Panc1 (cell line): ENCODE measurements around the gene PRICKLE3. TPM values are rescaled to one million over a fixed set of nuclear protein-coding genes. Genes with fewer than 3 reads are reported as not detected.
"Not testable (repeated sequence)": the region's sequence is repeated elsewhere in the genome, so short reads cannot be mapped to it uniquely, and the experiment has no call there.

Experiments
- ATAC-seq: fragments of 200-7000 bp; cut with Tn5 transposase; 2 replicates; pipeline ENCODE4 v1.9.1; 2020; ENCODE audit warnings: mild to moderate bottlenecking, moderate library complexity
- BruUV-seq: library from RNA; stranded (reverse); fragments of 400-500 nt; replicated peaks from 2 replicates; lab custom pipeline; 2021; lab: Mats Ljungman, UMichigan
- CTCF ChIA-PET: fragments of 300-600 bp; sonication (Branson Sonifier 250); formaldehyde crosslinking; loops from one replicate; lab custom pipeline; 2022; ENCODE audit warnings: antibody characterized with exemption; lab: Charles Lee
- POLR2A ChIA-PET: fragments of 300-600 bp; sonication (Branson Sonifier 250); formaldehyde crosslinking; loops from one replicate; lab custom pipeline; 2022; ENCODE audit warnings: antibody characterized with exemption; lab: Charles Lee
- DNase-seq: peaks from one replicate; pipeline ENCODE4 v3.0.0-alpha.2; 2010; ENCODE audit warnings: low read depth, low spot score
- H3K27ac ChIP-seq: 2 replicates; pipeline ENCODE4 v1.5.1; 2011; ENCODE audit warnings: mild to moderate bottlenecking, low read length, inconsistent platforms
- H3K27me3 ChIP-seq: fragments of 200-500 bp; sonication (Bioruptor generic); 2 replicates; pipeline ENCODE4 v1.6.0; 2014; ENCODE audit warnings: low read length, inconsistent platforms; ENCODE audit not compliant: control insufficient read depth, insufficient read depth
- H3K36me3 ChIP-seq: fragments of 200-500 bp; sonication (Bioruptor generic); 2 replicates; pipeline ENCODE4 v1.5.1; 2014; ENCODE audit warnings: inconsistent platforms, mild to moderate bottlenecking, low read length, moderate library complexity; ENCODE audit not compliant: control insufficient read depth, insufficient read depth
- H3K4me1 ChIP-seq: 2 replicates; pipeline ENCODE4 v1.5.1; 2011; ENCODE audit warnings: inconsistent platforms, mild to moderate bottlenecking, low read length, moderate library complexity; ENCODE audit not compliant: control insufficient read depth, insufficient read depth
- H3K4me3 ChIP-seq, 2 experiments: 2 replicates each; pipeline ENCODE4 v1.5.1; 2011 to 2012; ENCODE audit warnings: low read depth in 2 of 2, low read length in 2 of 2, mild to moderate bottlenecking in 2 of 2, inconsistent platforms in 1 of 2, moderate library complexity in 1 of 2
- H3K9me3 ChIP-seq: fragments of 200-500 bp; sonication (Bioruptor generic); 2 replicates; pipeline ENCODE4 v1.5.1; 2014; ENCODE audit warnings: low read depth, mild to moderate bottlenecking, inconsistent platforms, low read length, moderate library complexity; ENCODE audit not compliant: control insufficient read depth, insufficient read depth
- POLR2AphosphoS5 ChIP-seq: IDR thresholded peaks from 2 replicates; pipeline ENCODE4 v1.6.1; 2012; ENCODE audit warnings: mild to moderate bottlenecking, low read depth, low read length, moderate library complexity
- SIN3A ChIP-seq: IDR thresholded peaks from 2 replicates; pipeline ENCODE4 v1.6.1; 2012; ENCODE audit warnings: low read depth, mild to moderate bottlenecking, low read length, moderate library complexity, borderline replicate concordance; ENCODE audit not compliant: insufficient read depth
- TCF7L2 ChIP-seq: IDR thresholded peaks from 2 replicates; pipeline ENCODE4 v1.6.1; 2011; ENCODE audit warnings: mild to moderate bottlenecking, low read depth, low read length, inconsistent platforms
- in situ Hi-C: cut with HindIII; loops from 2 replicates; pipeline ENCODE4 v1.10.0; 2016; ENCODE audit warnings: low sequenced_read_pairs, low pct_unique_long_range_greater_than_20kb
- intact Hi-C: fragments of 100-400 bp; cut with micrococcal nuclease; formaldehyde crosslinking; loops from one replicate; pipeline ENCODE4 v1.10.0; 2022; ENCODE audit not compliant: unreplicated experiment
- total RNA-seq: library from RNA; stranded (reverse); gene quantifications from one replicate; pipeline ENCODE4 v1.2.1, GENCODE V29; 2021; ENCODE audit not compliant: unreplicated experiment
- TF ChIP-seq, protein P1 (sequence below): fragments of 450-650 bp; IDR thresholded peaks from 2 replicates; pipeline ENCODE4 v1.5.1; 2017; ENCODE audit warnings: mild to moderate bottlenecking
- TF ChIP-seq, protein P2 (sequence below), 2 experiments: IDR thresholded peaks; 2 replicates each; pipeline ENCODE4 v1.6.1; 2011 to 2012; ENCODE audit warnings: low read depth in 2 of 2, control low read depth in 1 of 2, low read length in 1 of 2, mild to moderate bottlenecking in 1 of 2, moderate library complexity in 1 of 2; ENCODE audit not compliant: insufficient read depth in 1 of 2

Gene PRICKLE3
- total RNA-seq, 1 experiment from 2014 or later = 40.1 TPM

DNA sequence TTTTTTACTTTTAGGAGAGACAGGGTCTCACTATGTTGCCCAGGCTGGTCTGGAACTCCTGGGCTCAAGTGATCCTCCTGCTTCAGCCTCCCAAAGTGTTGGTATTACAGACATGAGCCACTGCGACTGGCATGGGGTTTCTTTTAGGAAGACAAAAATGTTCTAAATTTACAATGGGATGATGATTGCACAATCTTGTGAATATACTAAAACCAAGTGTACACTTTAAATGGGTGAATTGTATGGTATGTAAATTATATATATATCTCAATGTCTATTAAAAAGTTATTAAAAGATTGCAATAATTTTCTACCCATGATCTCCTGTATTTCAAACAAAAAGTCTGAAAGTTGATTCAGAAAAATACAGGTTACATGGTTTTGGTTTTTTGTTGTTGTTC is 32.7 kb downstream of the PRICKLE3 start:
- H3K9me3 ChIP-seq = no peaks in the 10 kb centered on the region
- H3K27me3 ChIP-seq = no peaks in the 10 kb centered on the region
- no peak for ATAC-seq
- H3K4me1 ChIP-seq = peaks cover 4% of the 10 kb centered on the region; the same call in 1 of the 2 replicates
- CTCF ChIA-PET = interaction anchor here (0.6 kb wide), 1 partner anchor 54 kb away, joined by 4 read pairs; no protein-coding TSS in a partner anchor
- intact Hi-C loops (no loop called here), in situ Hi-C loops (no loop called here)
- H3K4me3 ChIP-seq = no peak overlapping the region
- no peak for DNase-seq
- no TSS peak for BruUV-seq
- no peak overlapping the region for H3K27ac ChIP-seq
- no peak for TF ChIP-seq TCF7L2
- no peak for TF ChIP-seq POLR2AphosphoS5
- TF ChIP-seq, protein P1, sequence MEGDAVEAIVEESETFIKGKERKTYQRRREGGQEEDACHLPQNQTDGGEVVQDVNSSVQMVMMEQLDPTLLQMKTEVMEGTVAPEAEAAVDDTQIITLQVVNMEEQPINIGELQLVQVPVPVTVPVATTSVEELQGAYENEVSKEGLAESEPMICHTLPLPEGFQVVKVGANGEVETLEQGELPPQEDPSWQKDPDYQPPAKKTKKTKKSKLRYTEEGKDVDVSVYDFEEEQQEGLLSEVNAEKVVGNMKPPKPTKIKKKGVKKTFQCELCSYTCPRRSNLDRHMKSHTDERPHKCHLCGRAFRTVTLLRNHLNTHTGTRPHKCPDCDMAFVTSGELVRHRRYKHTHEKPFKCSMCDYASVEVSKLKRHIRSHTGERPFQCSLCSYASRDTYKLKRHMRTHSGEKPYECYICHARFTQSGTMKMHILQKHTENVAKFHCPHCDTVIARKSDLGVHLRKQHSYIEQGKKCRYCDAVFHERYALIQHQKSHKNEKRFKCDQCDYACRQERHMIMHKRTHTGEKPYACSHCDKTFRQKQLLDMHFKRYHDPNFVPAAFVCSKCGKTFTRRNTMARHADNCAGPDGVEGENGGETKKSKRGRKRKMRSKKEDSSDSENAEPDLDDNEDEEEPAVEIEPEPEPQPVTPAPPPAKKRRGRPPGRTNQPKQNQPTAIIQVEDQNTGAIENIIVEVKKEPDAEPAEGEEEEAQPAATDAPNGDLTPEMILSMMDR = no peak
- TF ChIP-seq, protein P2, sequence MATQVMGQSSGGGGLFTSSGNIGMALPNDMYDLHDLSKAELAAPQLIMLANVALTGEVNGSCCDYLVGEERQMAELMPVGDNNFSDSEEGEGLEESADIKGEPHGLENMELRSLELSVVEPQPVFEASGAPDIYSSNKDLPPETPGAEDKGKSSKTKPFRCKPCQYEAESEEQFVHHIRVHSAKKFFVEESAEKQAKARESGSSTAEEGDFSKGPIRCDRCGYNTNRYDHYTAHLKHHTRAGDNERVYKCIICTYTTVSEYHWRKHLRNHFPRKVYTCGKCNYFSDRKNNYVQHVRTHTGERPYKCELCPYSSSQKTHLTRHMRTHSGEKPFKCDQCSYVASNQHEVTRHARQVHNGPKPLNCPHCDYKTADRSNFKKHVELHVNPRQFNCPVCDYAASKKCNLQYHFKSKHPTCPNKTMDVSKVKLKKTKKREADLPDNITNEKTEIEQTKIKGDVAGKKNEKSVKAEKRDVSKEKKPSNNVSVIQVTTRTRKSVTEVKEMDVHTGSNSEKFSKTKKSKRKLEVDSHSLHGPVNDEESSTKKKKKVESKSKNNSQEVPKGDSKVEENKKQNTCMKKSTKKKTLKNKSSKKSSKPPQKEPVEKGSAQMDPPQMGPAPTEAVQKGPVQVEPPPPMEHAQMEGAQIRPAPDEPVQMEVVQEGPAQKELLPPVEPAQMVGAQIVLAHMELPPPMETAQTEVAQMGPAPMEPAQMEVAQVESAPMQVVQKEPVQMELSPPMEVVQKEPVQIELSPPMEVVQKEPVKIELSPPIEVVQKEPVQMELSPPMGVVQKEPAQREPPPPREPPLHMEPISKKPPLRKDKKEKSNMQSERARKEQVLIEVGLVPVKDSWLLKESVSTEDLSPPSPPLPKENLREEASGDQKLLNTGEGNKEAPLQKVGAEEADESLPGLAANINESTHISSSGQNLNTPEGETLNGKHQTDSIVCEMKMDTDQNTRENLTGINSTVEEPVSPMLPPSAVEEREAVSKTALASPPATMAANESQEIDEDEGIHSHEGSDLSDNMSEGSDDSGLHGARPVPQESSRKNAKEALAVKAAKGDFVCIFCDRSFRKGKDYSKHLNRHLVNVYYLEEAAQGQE (IDR thresholded peaks at IDR 0.05; ENCODE audit: insufficient read depth in 1 of 2, low read depth in 2 of 2, low read length in 1 of 2) = no peak
- no peak for TF ChIP-seq SIN3A
- H3K36me3 ChIP-seq = no peaks in the 10 kb centered on the region
- POLR2A ChIA-PET = interaction anchor here (0.7 kb wide), 1 partner anchor 61 kb away, joined by 3 read pairs; no protein-coding TSS in a partner anchor

DNA sequence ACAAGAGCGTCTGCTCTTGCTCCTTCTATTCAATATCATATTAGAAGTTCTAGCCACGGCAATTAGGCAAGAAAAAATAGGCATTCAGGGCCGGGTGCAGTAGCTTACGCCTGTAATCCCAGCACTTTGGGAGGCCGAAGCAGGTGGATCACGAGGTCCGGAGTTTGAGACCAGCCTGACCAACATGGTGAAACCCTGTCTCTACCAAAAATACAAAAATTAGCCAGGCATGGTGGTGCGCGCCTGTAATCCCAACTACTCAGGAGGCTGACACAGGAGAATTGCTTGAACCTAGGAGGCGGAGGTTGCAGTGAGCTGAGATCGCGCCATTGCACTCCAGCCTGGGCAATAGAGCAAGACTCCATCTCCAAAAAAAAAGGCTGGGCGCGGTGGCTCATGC is 36.9 kb downstream of the PRICKLE3 start:
- H3K4me3 ChIP-seq, H3K36me3 ChIP-seq, ATAC-seq, intact Hi-C loops, DNase-seq, POLR2A ChIA-PET, CTCF ChIA-PET, H3K9me3 ChIP-seq, H3K27ac ChIP-seq, H3K4me1 ChIP-seq, BruUV-seq, in situ Hi-C loops, H3K27me3 ChIP-seq: not testable (repeated sequence)

DNA sequence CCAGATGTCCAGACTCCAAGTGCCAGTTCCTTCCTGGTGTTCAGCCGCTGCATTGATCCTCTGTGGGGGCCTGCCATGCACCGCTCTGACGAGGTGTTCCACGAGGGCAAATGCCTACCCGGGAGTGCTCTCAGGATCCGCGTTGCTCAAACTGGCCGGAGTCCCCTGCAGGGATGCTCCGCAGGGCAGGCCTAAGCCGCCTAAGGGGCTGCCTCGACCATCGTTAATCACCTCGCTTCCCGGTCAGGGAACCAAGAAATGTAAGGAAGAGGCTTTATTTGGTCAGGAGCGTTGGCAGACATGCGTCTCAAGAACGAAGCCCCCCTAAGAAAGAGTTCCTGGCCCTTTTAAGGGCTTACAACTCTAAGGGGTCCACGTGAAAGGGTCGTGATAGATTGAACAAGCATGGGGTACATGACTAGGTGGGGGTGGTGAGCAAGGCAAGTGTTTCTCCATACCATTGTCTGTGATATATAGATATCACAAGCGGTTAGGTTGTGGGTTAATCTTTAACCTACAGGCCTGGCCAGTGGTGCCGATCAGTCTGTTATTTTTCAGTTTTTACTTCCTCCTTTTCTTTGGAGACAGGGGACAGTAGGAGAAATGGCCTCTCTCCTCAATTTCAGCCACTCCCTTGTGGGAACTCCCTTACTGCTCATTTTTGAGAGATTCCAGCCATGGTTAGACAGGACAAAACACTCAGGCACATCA is 37.6 kb downstream of the PRICKLE3 start:
- H3K4me1 ChIP-seq, H3K4me3 ChIP-seq, BruUV-seq, H3K36me3 ChIP-seq, H3K27me3 ChIP-seq, intact Hi-C loops, CTCF ChIA-PET, H3K9me3 ChIP-seq, H3K27ac ChIP-seq, ATAC-seq, in situ Hi-C loops, POLR2A ChIA-PET, DNase-seq: not testable (repeated sequence)
